Neural cell (in vitro differentiated cells): Measurements from ENCODE around the gene PCSK4.

ENCODE experiments used
- EP300 ChIP-seq: fragments of 450-650 bp; conservative IDR thresholded peaks from 2 replicates; pipeline ENCODE4 v1.6.1; 2014; ENCODE audit warnings: antibody characterized with exemption, mild to moderate bottlenecking, moderate library complexity; ENCODE audit not compliant: poor library complexity, severe bottlenecking
- EZH2 ChIP-seq: fragments of 200-600, 300-800 bp; shearing (Covaris generic), sonication (generic); IDR thresholded peaks from 2 replicates; pipeline ENCODE4 v1.6.1; 2014; ENCODE audit warnings: antibody characterized with exemption, low read length, borderline replicate concordance, mild to moderate bottlenecking; ENCODE audit not compliant: insufficient read depth, poor library complexity, severe bottlenecking
- MXI1 ChIP-seq: fragments of 450-650 bp; conservative IDR thresholded peaks from 2 replicates; pipeline ENCODE4 v1.6.1; 2014; ENCODE audit warnings: antibody characterized with exemption, mild to moderate bottlenecking; ENCODE audit not compliant: poor library complexity, severe bottlenecking
- POLR2AphosphoS5 ChIP-seq: IDR thresholded peaks from 2 replicates; pipeline ENCODE4 v1.6.1; 2012
- RAD21 ChIP-seq: fragments of 450-650 bp; conservative IDR thresholded peaks from 2 replicates; pipeline ENCODE4 v1.6.1; 2014; ENCODE audit warnings: antibody characterized with exemption, mild to moderate bottlenecking, moderate library complexity
- SMC3 ChIP-seq: fragments of 450-650 bp; conservative IDR thresholded peaks from 2 replicates; pipeline ENCODE4 v1.6.1; 2014; ENCODE audit warnings: antibody characterized with exemption, mild to moderate bottlenecking, moderate library complexity; ENCODE audit not compliant: poor library complexity
- TAF1 ChIP-seq: IDR thresholded peaks from 2 replicates; pipeline ENCODE4 v1.6.1; 2012; ENCODE audit warnings: low read depth
- TF ChIP-seq, protein P1 (sequence below): fragments of 450-650 bp; IDR thresholded peaks from 2 replicates; pipeline ENCODE4 v1.5.1; 2014; ENCODE audit warnings: antibody characterized with exemption, mild to moderate bottlenecking, moderate library complexity; ENCODE audit not compliant: poor library complexity, severe bottlenecking
- TF ChIP-seq, protein P2 (sequence below): IDR thresholded peaks from 2 replicates; pipeline ENCODE4 v1.6.1; 2012; ENCODE audit warnings: borderline replicate concordance

DNA sequence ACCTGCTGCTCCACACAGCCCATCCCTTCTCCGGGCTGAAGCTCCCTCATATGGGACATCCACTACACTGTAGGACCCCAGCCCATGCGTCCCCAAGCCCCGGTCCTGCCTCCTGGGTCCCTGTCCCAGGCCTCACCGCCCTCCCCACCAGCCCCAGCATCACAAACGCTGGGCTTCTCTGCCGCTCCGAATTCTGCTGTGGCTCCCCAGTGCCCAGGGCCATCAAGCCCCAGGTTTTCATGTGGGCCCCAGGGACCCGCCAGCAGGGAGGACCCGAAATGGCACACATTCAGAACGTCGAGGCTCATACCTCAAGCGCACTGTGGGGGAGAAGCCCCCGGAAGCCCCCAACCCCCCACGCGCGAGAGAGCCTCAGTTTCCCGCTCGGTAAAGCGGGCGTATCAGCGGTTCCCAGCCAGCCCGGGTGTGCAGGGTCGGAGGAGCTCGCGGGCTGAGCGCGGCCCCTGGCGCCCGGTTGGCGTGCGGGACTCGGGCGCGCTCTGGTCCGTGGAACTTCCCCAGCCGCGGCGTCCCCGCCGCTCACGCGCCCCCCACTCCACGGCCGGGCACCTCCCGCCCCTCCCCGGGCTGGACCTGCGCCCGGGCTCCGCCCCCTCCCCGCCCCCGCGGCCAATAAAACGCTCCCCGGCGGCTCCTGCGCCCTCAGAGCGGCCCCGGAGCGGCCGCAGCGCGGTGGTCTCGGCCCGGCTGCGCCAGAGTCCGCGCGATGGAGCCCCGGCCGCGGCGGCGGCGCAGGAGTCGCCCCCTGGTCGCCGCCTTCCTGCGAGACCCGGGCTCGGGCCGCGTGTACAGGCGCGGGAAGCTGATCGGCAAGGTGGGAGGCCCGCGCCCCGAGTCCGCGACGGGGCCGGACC, 33.5 kb upstream of the PCSK4 start, which contains the start of gene PLK5:
- TF ChIP-seq, protein P1, sequence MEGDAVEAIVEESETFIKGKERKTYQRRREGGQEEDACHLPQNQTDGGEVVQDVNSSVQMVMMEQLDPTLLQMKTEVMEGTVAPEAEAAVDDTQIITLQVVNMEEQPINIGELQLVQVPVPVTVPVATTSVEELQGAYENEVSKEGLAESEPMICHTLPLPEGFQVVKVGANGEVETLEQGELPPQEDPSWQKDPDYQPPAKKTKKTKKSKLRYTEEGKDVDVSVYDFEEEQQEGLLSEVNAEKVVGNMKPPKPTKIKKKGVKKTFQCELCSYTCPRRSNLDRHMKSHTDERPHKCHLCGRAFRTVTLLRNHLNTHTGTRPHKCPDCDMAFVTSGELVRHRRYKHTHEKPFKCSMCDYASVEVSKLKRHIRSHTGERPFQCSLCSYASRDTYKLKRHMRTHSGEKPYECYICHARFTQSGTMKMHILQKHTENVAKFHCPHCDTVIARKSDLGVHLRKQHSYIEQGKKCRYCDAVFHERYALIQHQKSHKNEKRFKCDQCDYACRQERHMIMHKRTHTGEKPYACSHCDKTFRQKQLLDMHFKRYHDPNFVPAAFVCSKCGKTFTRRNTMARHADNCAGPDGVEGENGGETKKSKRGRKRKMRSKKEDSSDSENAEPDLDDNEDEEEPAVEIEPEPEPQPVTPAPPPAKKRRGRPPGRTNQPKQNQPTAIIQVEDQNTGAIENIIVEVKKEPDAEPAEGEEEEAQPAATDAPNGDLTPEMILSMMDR, result no peak
- TF ChIP-seq MXI1 (no peak), RAD21 (no peak), EP300 (no peak), SMC3 (no peak), POLR2AphosphoS5 (no peak), TAF1 (no peak), EZH2 (no peak)
- TF ChIP-seq, protein P2, sequence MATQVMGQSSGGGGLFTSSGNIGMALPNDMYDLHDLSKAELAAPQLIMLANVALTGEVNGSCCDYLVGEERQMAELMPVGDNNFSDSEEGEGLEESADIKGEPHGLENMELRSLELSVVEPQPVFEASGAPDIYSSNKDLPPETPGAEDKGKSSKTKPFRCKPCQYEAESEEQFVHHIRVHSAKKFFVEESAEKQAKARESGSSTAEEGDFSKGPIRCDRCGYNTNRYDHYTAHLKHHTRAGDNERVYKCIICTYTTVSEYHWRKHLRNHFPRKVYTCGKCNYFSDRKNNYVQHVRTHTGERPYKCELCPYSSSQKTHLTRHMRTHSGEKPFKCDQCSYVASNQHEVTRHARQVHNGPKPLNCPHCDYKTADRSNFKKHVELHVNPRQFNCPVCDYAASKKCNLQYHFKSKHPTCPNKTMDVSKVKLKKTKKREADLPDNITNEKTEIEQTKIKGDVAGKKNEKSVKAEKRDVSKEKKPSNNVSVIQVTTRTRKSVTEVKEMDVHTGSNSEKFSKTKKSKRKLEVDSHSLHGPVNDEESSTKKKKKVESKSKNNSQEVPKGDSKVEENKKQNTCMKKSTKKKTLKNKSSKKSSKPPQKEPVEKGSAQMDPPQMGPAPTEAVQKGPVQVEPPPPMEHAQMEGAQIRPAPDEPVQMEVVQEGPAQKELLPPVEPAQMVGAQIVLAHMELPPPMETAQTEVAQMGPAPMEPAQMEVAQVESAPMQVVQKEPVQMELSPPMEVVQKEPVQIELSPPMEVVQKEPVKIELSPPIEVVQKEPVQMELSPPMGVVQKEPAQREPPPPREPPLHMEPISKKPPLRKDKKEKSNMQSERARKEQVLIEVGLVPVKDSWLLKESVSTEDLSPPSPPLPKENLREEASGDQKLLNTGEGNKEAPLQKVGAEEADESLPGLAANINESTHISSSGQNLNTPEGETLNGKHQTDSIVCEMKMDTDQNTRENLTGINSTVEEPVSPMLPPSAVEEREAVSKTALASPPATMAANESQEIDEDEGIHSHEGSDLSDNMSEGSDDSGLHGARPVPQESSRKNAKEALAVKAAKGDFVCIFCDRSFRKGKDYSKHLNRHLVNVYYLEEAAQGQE, result no peak
